Suprapubic skin (tissue), 4 donors: Measurements from ENCODE around the gene ABI3BP. TPM values are rescaled to one million over a fixed set of nuclear protein-coding genes. Genes with fewer than 3 reads are reported as not detected.

Source experiments
- DNase-seq, 2 donors: peaks; one replicate each; pipeline ENCODE4 v3.0.0-alpha.2; 2019; ENCODE audit warnings: low spot score in 2 of 2
- H3K27ac ChIP-seq: fragments of 200-600 bp; sonication (generic); one replicate; pipeline ENCODE4 v1.5.1; 2019
- H3K27me3 ChIP-seq: fragments of 200-600 bp; sonication (generic); one replicate; pipeline ENCODE4 v1.5.1; 2019
- H3K36me3 ChIP-seq: fragments of 200-600 bp; sonication (generic); one replicate; pipeline ENCODE4 v1.5.1; 2019
- H3K4me1 ChIP-seq: fragments of 200-600 bp; sonication (generic); one replicate; pipeline ENCODE4 v1.5.1; 2019
- H3K4me3 ChIP-seq: fragments of 200-600 bp; sonication (generic); one replicate; pipeline ENCODE4 v1.5.1; 2019; ENCODE audit warnings: mild to moderate bottlenecking
- H3K9me3 ChIP-seq: fragments of 200-600 bp; sonication (generic); one replicate; pipeline ENCODE4 v1.5.1; 2019
- EP300 ChIP-seq: sonication (generic); formaldehyde crosslinking; IDR thresholded peaks from one replicate; pipeline ENCODE4 v1.6.1; 2017; ENCODE audit warnings: antibody characterized with exemption
- POLR2A ChIP-seq, 2 donors: fragments of 450-650 bp; IDR thresholded peaks; one replicate each; pipeline ENCODE4 v1.6.1; 2017; ENCODE audit warnings: antibody characterized with exemption in 2 of 2, mild to moderate bottlenecking in 2 of 2, moderate library complexity in 2 of 2
- POLR2AphosphoS5 ChIP-seq, 3 donors: sonication (generic); formaldehyde crosslinking; IDR thresholded peaks; one replicate each; pipeline ENCODE4 v1.6.1; 2017; ENCODE audit warnings: antibody characterized with exemption in 3 of 3
- WGBS: methylation state at CpG from one replicate; pipeline ENCODE4 v1.1.5; 2018; 5-methylcytosine and 5-hydroxymethylcytosine counted together
- total RNA-seq, 4 donors: library from RNA; depleted of rRNA; stranded (reverse); fragments of >200 nt; gene quantifications; one replicate each; pipeline ENCODE4 v1.1.0, GENCODE V29; 2016
- TF ChIP-seq, protein P1 (sequence below), 2 donors: fragments of 200-600 bp in 1 of 2; fragments of 450-650 bp in 1 of 2; sonication (generic) in 1 of 2; IDR thresholded peaks; one replicate each; pipeline ENCODE4 v1.5.1; 2016 to 2019; ENCODE audit warnings: antibody characterized with exemption in 2 of 2, mild to moderate bottlenecking in 1 of 2, moderate library complexity in 1 of 2

The ABI3BP gene
- total RNA-seq: 10 to 100 TPM; 20.6 to 54.4 (median 38.4) TPM

DNA sequence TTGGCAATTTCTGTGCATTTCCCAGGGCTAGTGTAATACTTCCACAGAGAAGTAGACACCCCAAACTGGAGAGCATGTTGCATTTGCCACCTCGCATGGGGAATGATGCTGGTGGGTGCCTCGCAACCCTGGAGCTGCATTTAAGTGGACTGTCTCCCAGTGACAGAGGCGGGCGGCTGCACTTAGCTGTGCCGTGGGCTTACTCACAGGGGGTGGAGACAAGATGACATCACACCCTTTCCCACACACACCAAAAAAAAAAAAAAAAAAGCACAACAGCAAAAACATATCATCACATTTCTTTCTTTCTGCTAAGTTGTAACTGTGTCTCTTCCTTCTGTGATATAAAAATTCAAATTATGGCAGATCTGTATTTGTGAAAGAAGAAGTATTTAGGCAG, at the start of gene ABI3BP:
ABI3BP (minus strand) TSS at position 113 of the 400 bp plus-strand sequence; CDS start at position 76, 37 bp downstream.
- DNase-seq: peak; percentile 82 to 83
- H3K36me3 ChIP-seq: no peaks in the 10 kb centered on the region
- no peaks in the 10 kb centered on the region for H3K27me3 ChIP-seq
- peak in 1 of 2 donors; percentile 52 for TF ChIP-seq POLR2A (IDR thresholded peaks at IDR 0.05)
- no peak for TF ChIP-seq EP300
- WGBS: 5% methylated on average over 5 of the region's 5 CpGs
- H3K4me1 ChIP-seq: peaks cover 13% of the 10 kb centered on the region
- H3K27ac ChIP-seq: peak within 1 kb of the TSS; percentile 64
- peak within 1 kb of the TSS; percentile 43 for H3K4me3 ChIP-seq
- H3K9me3 ChIP-seq: no peaks in the 10 kb centered on the region

GRCh38 chr3:101039285-101039684, 46.1 kb upstream of the ABI3BP start:
- DNase-seq: no peak
- Histone ChIP-seq H3K4me1 (peaks cover 17% of the 10 kb centered on the region), H3K27ac (no peak overlapping the region), H3K27me3 (no peaks in the 10 kb centered on the region), H3K9me3 (no peaks in the 10 kb centered on the region), H3K36me3 (no peaks in the 10 kb centered on the region), H3K4me3 (no peak overlapping the region)
- 67% methylated on average over 2 of the region's 2 CpGs for WGBS
- TF ChIP-seq EP300 (no peak), POLR2A (IDR thresholded peaks at IDR 0.05) (no peak), POLR2AphosphoS5 (IDR thresholded peaks at IDR 0.05) (no peak)
- TF ChIP-seq, protein P1, sequence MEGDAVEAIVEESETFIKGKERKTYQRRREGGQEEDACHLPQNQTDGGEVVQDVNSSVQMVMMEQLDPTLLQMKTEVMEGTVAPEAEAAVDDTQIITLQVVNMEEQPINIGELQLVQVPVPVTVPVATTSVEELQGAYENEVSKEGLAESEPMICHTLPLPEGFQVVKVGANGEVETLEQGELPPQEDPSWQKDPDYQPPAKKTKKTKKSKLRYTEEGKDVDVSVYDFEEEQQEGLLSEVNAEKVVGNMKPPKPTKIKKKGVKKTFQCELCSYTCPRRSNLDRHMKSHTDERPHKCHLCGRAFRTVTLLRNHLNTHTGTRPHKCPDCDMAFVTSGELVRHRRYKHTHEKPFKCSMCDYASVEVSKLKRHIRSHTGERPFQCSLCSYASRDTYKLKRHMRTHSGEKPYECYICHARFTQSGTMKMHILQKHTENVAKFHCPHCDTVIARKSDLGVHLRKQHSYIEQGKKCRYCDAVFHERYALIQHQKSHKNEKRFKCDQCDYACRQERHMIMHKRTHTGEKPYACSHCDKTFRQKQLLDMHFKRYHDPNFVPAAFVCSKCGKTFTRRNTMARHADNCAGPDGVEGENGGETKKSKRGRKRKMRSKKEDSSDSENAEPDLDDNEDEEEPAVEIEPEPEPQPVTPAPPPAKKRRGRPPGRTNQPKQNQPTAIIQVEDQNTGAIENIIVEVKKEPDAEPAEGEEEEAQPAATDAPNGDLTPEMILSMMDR (IDR thresholded peaks at IDR 0.05): no peak

DNA sequence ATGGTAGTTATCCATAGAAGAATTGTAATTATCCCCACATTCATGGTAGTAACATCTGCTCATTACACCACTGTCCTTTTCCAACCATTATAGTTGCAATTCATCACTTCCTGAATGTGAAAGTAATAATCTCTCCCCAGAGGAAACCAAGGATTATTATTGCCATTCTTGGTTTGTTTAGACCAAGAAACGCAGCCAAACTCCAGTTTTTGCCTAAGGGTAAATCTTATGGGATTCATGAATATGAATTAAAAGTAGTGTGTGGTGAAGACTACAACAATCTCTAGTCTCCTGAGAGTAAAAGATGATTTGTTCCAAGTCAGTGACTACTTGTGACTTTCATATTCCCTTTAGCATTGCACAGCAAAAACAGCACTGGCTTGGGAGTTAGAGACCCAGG, 45.7 kb upstream of the ABI3BP start:
- Histone ChIP-seq H3K4me3 (no peak overlapping the region), H3K27me3 (no peaks in the 10 kb centered on the region), H3K27ac (no peak overlapping the region), H3K9me3 (no peaks in the 10 kb centered on the region), H3K36me3 (no peaks in the 10 kb centered on the region), H3K4me1 (peaks cover 17% of the 10 kb centered on the region)
- DNase-seq: no peak
- WGBS: 6% methylated on average over 1 of the region's 1 CpG
- TF ChIP-seq, protein P1 (IDR thresholded peaks at IDR 0.05): no peak
- TF ChIP-seq EP300: no peak
- no peak for TF ChIP-seq POLR2A (IDR thresholded peaks at IDR 0.05)
- no peak for TF ChIP-seq POLR2AphosphoS5 (IDR thresholded peaks at IDR 0.05)

DNA sequence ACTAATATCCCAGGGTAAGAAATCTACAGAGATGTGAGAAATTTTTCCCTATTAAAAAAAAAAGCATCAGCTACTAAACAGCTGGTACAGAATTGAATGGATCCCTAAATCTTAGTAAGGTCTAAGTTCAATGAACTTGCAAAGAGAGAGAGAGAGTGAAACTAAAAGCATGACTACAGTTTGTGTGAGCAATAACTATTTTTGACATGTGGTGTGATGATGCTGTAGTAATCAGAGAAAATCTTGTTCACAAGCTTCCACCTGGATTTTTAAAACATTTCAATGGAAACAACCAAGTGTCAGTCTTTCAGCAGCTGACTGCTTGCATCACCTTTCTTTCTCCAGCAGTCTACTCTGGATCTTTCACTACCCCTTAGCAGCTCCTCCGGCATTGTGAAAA, 45.2 kb upstream of the ABI3BP start:
- 71% methylated on average over 1 of the region's 1 CpG for WGBS
- no peaks in the 10 kb centered on the region for H3K9me3 ChIP-seq
- TF ChIP-seq, protein P1 (IDR thresholded peaks at IDR 0.05): no peak
- TF ChIP-seq EP300 (no peak), POLR2AphosphoS5 (IDR thresholded peaks at IDR 0.05) (no peak)
- no peak overlapping the region for H3K4me3 ChIP-seq
- H3K36me3 ChIP-seq: no peaks in the 10 kb centered on the region
- H3K4me1 ChIP-seq: peaks cover 17% of the 10 kb centered on the region
- H3K27ac ChIP-seq: no peak overlapping the region
- DNase-seq: no peak
- H3K27me3 ChIP-seq: no peaks in the 10 kb centered on the region

DNA sequence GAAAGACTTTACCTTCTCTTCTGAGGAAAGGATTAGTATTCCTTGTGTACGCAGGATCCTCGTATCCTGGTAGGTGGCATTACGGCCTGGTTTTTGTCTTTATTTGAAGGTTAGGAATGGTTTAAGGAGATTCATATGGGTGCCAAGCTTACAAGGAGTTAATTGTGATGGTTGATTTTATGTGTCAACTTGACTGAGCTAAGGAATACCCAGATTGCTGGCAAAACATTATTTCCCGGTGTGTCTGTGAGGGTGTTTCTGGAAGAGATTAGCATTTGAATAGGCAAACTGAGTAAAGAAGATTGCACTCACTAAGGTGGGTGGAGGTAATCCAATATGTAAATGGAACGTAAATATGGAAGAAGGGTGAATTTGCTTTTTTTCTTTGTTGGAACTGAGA, 44.4 kb upstream of the ABI3BP start:
- no peak overlapping the region for H3K4me3 ChIP-seq
- H3K4me1 ChIP-seq: peaks cover 17% of the 10 kb centered on the region
- no peaks in the 10 kb centered on the region for H3K27me3 ChIP-seq
- H3K9me3 ChIP-seq: no peaks in the 10 kb centered on the region
- H3K36me3 ChIP-seq: no peaks in the 10 kb centered on the region
- no peak overlapping the region for H3K27ac ChIP-seq
- 91% methylated on average over 5 of the region's 5 CpGs for WGBS
- DNase-seq: no peak
- TF ChIP-seq, protein P1 (IDR thresholded peaks at IDR 0.05): no peak
- no peak for TF ChIP-seq POLR2A (IDR thresholded peaks at IDR 0.05)
- TF ChIP-seq EP300: no peak

DNA sequence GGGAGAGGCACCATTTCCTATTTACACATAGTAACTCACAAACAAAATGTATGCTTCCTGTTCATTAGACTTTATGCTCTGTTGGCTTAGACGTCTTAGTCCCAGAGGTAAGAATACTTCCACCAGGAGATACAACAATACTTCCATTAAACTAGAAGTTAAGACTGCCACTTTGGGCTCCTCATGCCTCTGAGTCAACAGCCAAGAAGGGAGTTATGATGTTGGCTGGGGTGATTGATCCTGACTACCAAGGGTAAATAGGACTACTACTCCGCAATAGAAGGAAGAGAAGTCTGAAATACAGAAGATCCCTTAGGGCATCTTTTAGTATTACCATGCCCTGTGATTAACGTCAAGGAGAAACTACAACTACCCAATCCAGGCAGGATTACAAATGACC, 43.5 kb upstream of the ABI3BP start:
- no peaks in the 10 kb centered on the region for H3K27me3 ChIP-seq
- no peak overlapping the region for H3K4me3 ChIP-seq
- DNase-seq: no peak
- H3K27ac ChIP-seq: peak overlapping the region; percentile 47
- H3K9me3 ChIP-seq: no peaks in the 10 kb centered on the region
- TF ChIP-seq, protein P1 (IDR thresholded peaks at IDR 0.05): no peak
- TF ChIP-seq POLR2AphosphoS5 (IDR thresholded peaks at IDR 0.05) (no peak), POLR2A (IDR thresholded peaks at IDR 0.05) (no peak), EP300 (no peak)
- no peaks in the 10 kb centered on the region for H3K36me3 ChIP-seq
- H3K4me1 ChIP-seq: peaks cover 17% of the 10 kb centered on the region
- WGBS: 81% methylated on average over 3 of the region's 3 CpGs
